ENCODE results near the gene CDH16. TPM values are rescaled to one million over a fixed set of nuclear protein-coding genes. Genes with fewer than 3 reads are reported as not detected.
A peak's percentile ranks its signal among the peaks of the same experiment; 100 is the strongest.
"Not testable (repeated sequence)": the region's sequence is repeated elsewhere in the genome, so short reads cannot be mapped to it uniquely, and the experiment has no call there.

Gene CDH16
- total and polyA plus RNA-seq, 3 experiments from 2014 or later: not detected

DNA sequence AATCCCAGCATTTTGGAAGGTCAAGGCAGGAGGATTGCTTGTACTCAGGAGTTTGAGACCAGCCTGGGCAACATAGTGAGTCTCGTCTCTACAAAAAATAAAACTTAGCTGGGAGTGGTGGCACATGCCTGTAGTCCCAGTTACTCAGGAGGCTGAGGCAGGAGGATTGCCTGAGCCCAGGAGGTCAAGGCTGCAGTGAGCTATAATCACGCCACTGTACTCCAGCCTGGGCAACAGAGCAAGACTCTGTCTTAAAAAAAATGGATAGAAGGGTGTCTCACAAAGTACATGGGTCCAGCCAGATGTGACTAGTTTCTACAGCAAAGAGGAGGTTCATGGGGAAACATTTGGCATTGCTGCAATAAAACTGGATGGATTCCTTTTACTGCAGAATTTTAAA, 47.3 kb downstream of the CDH16 start:
- H3K27me3 ChIP-seq (ENCODE audit: insufficient read depth, low read length, poor library complexity, severe bottlenecking); H3K4me3 ChIP-seq (ENCODE audit: low read length); H3K9me3 Mint-ChIP-seq; H3K9me3 ChIP-seq (ENCODE audit: low read length); H3K36me3 Mint-ChIP-seq; H3K27me3 Mint-ChIP-seq; H3K36me3 ChIP-seq (ENCODE audit: insufficient read depth, low read length); H3K27ac ChIP-seq (ENCODE audit: low read depth, low read length); DNase-seq: not testable (repeated sequence)
- H3K4me3 Mint-ChIP-seq: peak overlapping the region in 3 of 7 donors; percentile 8 to 48 (median 41)
- peaks cover 28 to 29% (median 28%) of the 10 kb centered on the region in 3 donors for H3K4me1 Mint-ChIP-seq
- H3K4me1 ChIP-seq (ENCODE audit: insufficient read depth, low read length): peaks cover 17% of the 10 kb centered on the region
- ChIA-PET POLR2A (interaction anchor here (0.5 kb wide), 1 partner anchor 265 kb away, joined by 3 read pairs; no protein-coding TSS in a partner anchor), CTCF (interaction anchor here (0.9 to 3.6 kb wide), 3 partner anchors 9 to 221 kb away, joined by 4 to 42 read pairs (median 5); partner anchors contain the start of genes NAE1 and PDP2)
- peak overlapping the region in 1 of 8 donors; percentile 70 for H3K27ac Mint-ChIP-seq

DNA sequence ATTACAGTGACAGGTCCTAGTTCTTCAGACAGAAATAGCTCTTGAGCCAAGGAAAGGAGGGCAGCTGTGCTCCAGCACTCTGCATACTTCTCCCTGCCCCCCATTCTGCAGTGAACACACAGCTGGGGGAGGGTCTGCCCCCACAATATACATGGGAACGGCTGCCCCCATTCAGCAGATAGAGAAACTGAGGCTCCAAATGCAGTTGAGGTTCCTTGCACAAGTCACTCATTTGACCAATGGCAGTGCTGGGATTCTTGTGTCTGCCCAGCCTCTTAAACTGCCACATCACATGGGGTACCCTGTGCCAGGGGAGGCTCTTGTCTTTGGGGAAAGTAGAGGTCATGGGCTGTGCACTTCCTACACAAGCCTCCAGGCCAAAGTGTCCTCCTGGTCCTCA, 49.3 kb downstream of the CDH16 start:
- CTCF ChIA-PET: interaction anchor here (0.8 to 3.4 kb wide), 9 partner anchors 9 to 464 kb away, joined by 3 to 58 read pairs (median 5); partner anchors contain the start of genes NAE1 and PDP2
- DNase-seq: no peak
- Mint-ChIP-seq H3K36me3 (no peaks in the 10 kb centered on the region), H3K9me3 (no peaks in the 10 kb centered on the region), H3K27me3 (peaks cover 0 to 4% of the 10 kb centered on the region in 2 donors), H3K4me1 (peaks cover 21 to 22% (median 22%) of the 10 kb centered on the region in 3 donors), H3K4me3 (no peak overlapping the region), H3K27ac (no peak overlapping the region)
- Histone ChIP-seq H3K27me3 (ENCODE audit: insufficient read depth, low read length, poor library complexity, severe bottlenecking) (no peaks in the 10 kb centered on the region), H3K27ac (ENCODE audit: low read depth, low read length) (no peak overlapping the region), H3K9me3 (ENCODE audit: low read length) (no peaks in the 10 kb centered on the region), H3K36me3 (ENCODE audit: insufficient read depth, low read length) (no peaks in the 10 kb centered on the region), H3K4me1 (ENCODE audit: insufficient read depth, low read length) (peaks cover 11% of the 10 kb centered on the region), H3K4me3 (ENCODE audit: low read length) (no peak overlapping the region)
- POLR2A ChIA-PET: interaction anchor here (1.7 kb wide), 1 partner anchor 39 kb away, joined by 8 read pairs; the partner anchor contains the start of gene NAE1

DNA sequence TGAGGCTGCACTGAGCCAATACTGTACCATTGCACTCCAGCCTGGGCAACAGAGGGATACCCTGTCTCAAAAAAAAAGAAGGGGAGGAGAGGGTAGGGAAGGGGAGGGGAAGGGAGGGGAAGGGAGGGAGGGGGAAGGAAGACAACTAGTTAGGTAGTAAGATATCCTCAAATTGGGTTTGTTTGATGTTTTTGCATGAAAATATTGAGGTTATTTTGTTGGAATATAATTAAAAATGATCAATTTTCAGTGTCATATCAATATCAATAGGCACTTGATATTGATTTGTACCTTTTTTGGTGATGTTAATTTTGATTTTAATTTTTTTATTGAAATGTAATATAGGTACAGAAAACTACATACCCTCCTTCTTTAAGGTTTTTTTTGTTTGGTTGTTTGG, 55.0 kb downstream of the CDH16 start:
- H3K27me3 ChIP-seq (ENCODE audit: insufficient read depth, low read length, poor library complexity, severe bottlenecking): no peaks in the 10 kb centered on the region
- DNase-seq: no peak
- no peaks in the 10 kb centered on the region for H3K36me3 ChIP-seq (ENCODE audit: insufficient read depth, low read length)
- no peak overlapping the region for H3K4me3 ChIP-seq (ENCODE audit: low read length)
- no peak overlapping the region for H3K27ac ChIP-seq (ENCODE audit: low read depth, low read length)
- H3K4me3 Mint-ChIP-seq: no peak overlapping the region
- peaks cover 0 to 3% of the 10 kb centered on the region in 2 donors for H3K27me3 Mint-ChIP-seq
- no peaks in the 10 kb centered on the region for H3K36me3 Mint-ChIP-seq
- H3K27ac Mint-ChIP-seq: no peak overlapping the region
- no peaks in the 10 kb centered on the region for H3K9me3 ChIP-seq (ENCODE audit: low read length)
- peaks cover 4 to 5% (median 4%) of the 10 kb centered on the region in 3 donors for H3K4me1 Mint-ChIP-seq
- POLR2A ChIA-PET: no interaction called here
- CTCF ChIA-PET: interaction anchor here (1.0 to 1.4 kb wide), 2 partner anchors 9 to 33 kb away, joined by 3 to 5 read pairs; partner anchors contain the start of gene NAE1
- no peaks in the 10 kb centered on the region for H3K4me1 ChIP-seq (ENCODE audit: insufficient read depth, low read length)
- no peaks in the 10 kb centered on the region for H3K9me3 Mint-ChIP-seq

DNA sequence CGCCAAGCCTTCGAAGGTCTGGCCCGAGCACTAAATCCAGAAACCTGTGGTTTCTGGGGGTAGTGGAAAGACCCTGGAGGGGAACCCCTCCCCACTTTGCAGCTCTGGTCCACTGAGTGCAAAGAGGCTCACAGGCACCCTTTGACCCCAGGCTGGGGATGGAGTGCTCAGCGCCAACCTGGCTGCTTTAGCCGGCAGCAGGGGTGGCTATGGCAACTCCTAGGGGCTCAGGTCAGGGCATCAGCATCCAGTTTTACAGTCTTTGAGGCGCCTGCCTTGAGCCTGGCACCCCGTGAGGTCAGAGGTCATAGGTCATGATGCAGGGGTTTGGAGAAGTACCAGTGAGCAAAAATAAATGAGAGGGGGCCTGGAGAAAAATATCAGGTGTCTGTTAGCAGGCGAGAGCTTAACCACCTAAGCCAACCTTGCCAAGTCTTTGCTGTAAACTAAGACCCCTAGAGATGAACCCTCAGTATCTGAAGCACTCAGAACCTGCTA, 56.6 kb downstream of the CDH16 start:
- Histone ChIP-seq H3K27me3 (ENCODE audit: insufficient read depth, low read length, poor library complexity, severe bottlenecking) (no peaks in the 10 kb centered on the region), H3K36me3 (ENCODE audit: insufficient read depth, low read length) (no peaks in the 10 kb centered on the region), H3K27ac (ENCODE audit: low read depth, low read length) (no peak overlapping the region), H3K4me1 (ENCODE audit: insufficient read depth, low read length) (no peaks in the 10 kb centered on the region), H3K9me3 (ENCODE audit: low read length) (no peaks in the 10 kb centered on the region), H3K4me3 (ENCODE audit: low read length) (no peak overlapping the region)
- CTCF ChIA-PET: interaction anchor here (1.2 kb wide), 1 partner anchor 9 kb away, joined by 4 read pairs; no protein-coding TSS in a partner anchor
- Mint-ChIP-seq H3K4me3 (no peak overlapping the region), H3K4me1 (no peaks in the 10 kb centered on the region), H3K27me3 (peaks cover 0 to 1% of the 10 kb centered on the region in 2 donors), H3K36me3 (no peaks in the 10 kb centered on the region), H3K27ac (no peak overlapping the region), H3K9me3 (no peaks in the 10 kb centered on the region)
- no peak for DNase-seq
- POLR2A ChIA-PET: no interaction called here

DNA sequence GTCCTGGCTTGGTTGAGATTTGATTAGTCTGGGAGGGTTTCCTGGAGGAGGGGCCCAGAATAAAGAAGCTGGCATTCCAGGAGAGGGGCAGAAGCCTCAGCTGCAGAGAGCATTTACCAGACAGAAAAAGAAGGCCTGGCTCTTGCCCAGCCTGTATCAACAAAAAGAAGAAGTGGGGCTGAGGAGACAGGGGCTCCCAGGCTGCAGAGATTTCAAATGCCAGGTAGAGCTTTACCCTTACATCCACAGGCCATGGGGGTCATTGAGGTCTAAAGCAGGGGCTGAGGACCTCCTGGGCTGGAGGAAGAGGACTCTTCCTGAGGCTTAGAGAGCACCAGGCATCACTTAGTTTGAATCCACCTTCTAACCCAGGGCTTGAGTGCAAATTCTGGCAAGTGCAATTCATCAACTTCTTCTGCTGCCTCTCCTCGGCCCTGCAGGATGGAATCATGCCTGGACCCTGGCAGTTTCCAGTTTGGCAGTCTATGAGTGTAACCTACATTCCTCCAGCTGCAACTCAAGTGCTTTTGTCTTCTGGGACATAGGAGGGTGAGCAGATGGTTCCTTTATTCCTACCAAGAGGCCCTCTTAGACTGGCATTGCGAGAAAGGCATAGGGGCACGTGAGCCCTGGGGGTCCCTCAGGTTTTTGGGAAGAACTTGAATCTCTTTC, 59.2 kb downstream of the CDH16 start:
- Histone ChIP-seq H3K4me1 (ENCODE audit: insufficient read depth, low read length) (no peaks in the 10 kb centered on the region), H3K36me3 (ENCODE audit: insufficient read depth, low read length) (no peaks in the 10 kb centered on the region), H3K4me3 (ENCODE audit: low read length) (no peak overlapping the region), H3K27ac (ENCODE audit: low read depth, low read length) (no peak overlapping the region), H3K9me3 (ENCODE audit: low read length) (no peaks in the 10 kb centered on the region), H3K27me3 (ENCODE audit: insufficient read depth, low read length, poor library complexity, severe bottlenecking) (no peaks in the 10 kb centered on the region)
- no peaks in the 10 kb centered on the region for H3K36me3 Mint-ChIP-seq
- no peak overlapping the region for H3K27ac Mint-ChIP-seq
- H3K4me1 Mint-ChIP-seq: no peaks in the 10 kb centered on the region
- H3K27me3 Mint-ChIP-seq: peaks cover 0 to 1% of the 10 kb centered on the region in 2 donors
- ChIA-PET POLR2A (no interaction called here), CTCF (interaction anchor here (0.9 to 1.9 kb wide), 3 partner anchors 8 to 29 kb away, joined by 4 read pairs; partner anchors contain the start of gene NAE1)
- DNase-seq: no peak
- no peaks in the 10 kb centered on the region for H3K9me3 Mint-ChIP-seq
- H3K4me3 Mint-ChIP-seq: no peak overlapping the region

DNA sequence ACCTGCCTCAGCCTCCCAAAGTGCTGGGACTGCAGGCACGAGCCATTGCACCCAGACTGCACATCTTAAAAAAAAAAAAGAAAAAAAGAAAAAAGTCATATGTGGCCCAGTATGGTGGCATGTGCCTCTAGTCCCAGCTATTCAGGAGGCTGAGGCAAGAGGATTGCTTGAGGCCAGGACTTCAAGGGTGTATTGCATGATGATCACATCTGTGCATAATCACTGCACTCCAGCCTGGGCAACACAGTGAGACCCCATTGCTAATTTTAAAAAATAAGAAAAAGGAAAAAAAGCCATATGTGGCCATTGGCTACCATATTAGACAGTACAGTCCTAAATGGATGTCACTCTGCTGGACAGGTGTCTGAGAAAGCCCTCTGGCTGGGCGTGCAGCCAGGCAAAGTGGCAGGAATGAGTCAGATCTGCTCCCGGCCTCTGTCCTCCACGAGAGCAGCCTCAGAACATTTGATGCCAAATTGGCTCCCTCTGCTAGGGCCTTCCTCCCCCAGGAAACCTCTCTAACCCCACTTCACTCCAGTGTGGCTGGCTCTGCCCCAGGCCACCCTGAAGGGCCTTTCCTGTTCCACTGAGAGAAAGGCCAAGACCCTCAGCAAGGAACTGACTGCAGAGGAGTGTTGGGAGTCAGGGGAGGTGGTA, 59.8 kb downstream of the CDH16 start:
- Histone ChIP-seq H3K4me1 (ENCODE audit: insufficient read depth, low read length) (no peaks in the 10 kb centered on the region), H3K27me3 (ENCODE audit: insufficient read depth, low read length, poor library complexity, severe bottlenecking) (no peaks in the 10 kb centered on the region), H3K27ac (ENCODE audit: low read depth, low read length) (no peak overlapping the region), H3K36me3 (ENCODE audit: insufficient read depth, low read length) (no peaks in the 10 kb centered on the region), H3K9me3 (ENCODE audit: low read length) (no peaks in the 10 kb centered on the region), H3K4me3 (ENCODE audit: low read length) (no peak overlapping the region)
- peaks cover 0 to 1% of the 10 kb centered on the region in 2 donors for H3K27me3 Mint-ChIP-seq
- no peaks in the 10 kb centered on the region for H3K9me3 Mint-ChIP-seq
- CTCF ChIA-PET: interaction anchor here (0.9 to 1.9 kb wide), 2 partner anchors 9 to 28 kb away, joined by 4 read pairs; partner anchors contain the start of gene NAE1
- H3K27ac Mint-ChIP-seq: no peak overlapping the region
- no peaks in the 10 kb centered on the region for H3K36me3 Mint-ChIP-seq
- H3K4me1 Mint-ChIP-seq: no peaks in the 10 kb centered on the region
- DNase-seq: no peak
- POLR2A ChIA-PET: no interaction called here
- no peak overlapping the region for H3K4me3 Mint-ChIP-seq
